GM23338 (cell line): Measurements from ENCODE around the gene TSC2. TPM values are rescaled to one million over a fixed set of nuclear protein-coding genes. Genes with fewer than 3 reads are reported as not detected.
A peak's percentile ranks its signal among the peaks of the same experiment; 100 is the strongest.

Source experiments
- ATAC-seq: fragments of 200-7000 bp; cut with Tn5 transposase; 3 replicates; pipeline ENCODE4 v1.9.1; 2020
- DNase-seq: peaks from one replicate; pipeline ENCODE4 v3.0.0-alpha.2; 2015; ENCODE audit warnings: low spot score
- H2AFZ ChIP-seq: fragments of 200-600 bp; sonication (generic); 2 replicates; pipeline ENCODE4 v1.8.0; 2016; ENCODE audit warnings: antibody characterized with exemption, mild to moderate bottlenecking, moderate library complexity
- H3F3A ChIP-seq: fragments of 200-600 bp; sonication (generic); replicated peaks from 2 replicates; pipeline ENCODE4 v1.8.0; 2017; ENCODE audit warnings: antibody characterized with exemption, mixed run types, low read depth
- H3K27ac ChIP-seq: fragments of 200-600 bp; sonication (generic); 2 replicates; pipeline ENCODE4 v1.6.1; 2016; ENCODE audit warnings: low read depth
- H3K27me3 ChIP-seq: fragments of 200-600 bp; sonication (generic); 2 replicates; pipeline ENCODE4 v1.8.0; 2016; ENCODE audit warnings: mild to moderate bottlenecking, mixed run types, moderate library complexity; ENCODE audit not compliant: insufficient read depth
- H3K36me3 ChIP-seq: fragments of 200-600 bp; sonication (generic); 2 replicates; pipeline ENCODE4 v1.8.0; 2016; ENCODE audit warnings: mild to moderate bottlenecking; ENCODE audit not compliant: insufficient read depth
- H3K4me1 ChIP-seq: fragments of 200-600 bp; sonication (generic); 2 replicates; pipeline ENCODE4 v1.8.0; 2016; ENCODE audit warnings: mild to moderate bottlenecking, moderate library complexity; ENCODE audit not compliant: insufficient read depth
- H3K4me2 ChIP-seq: fragments of 200-600 bp; sonication (generic); 2 replicates; pipeline ENCODE4 v1.7.1; 2017; ENCODE audit warnings: mixed run types
- H3K4me3 ChIP-seq: fragments of 200-600 bp; sonication (generic); 2 replicates; pipeline ENCODE4 v1.6.1; 2016; ENCODE audit warnings: mixed run types
- H3K79me2 ChIP-seq: fragments of 200-600 bp; sonication (generic); replicated peaks from 2 replicates; pipeline ENCODE4 v1.8.0; 2017; ENCODE audit warnings: mild to moderate bottlenecking; ENCODE audit not compliant: insufficient read depth
- H3K9me2 ChIP-seq: fragments of 200-600 bp; sonication (generic); 2 replicates; pipeline ENCODE4 v1.8.0; 2017; ENCODE audit not compliant: insufficient read depth
- H4K20me1 ChIP-seq: fragments of 200-600 bp; sonication (generic); replicated peaks from 2 replicates; pipeline ENCODE4 v1.8.0; 2017; ENCODE audit warnings: mild to moderate bottlenecking; ENCODE audit not compliant: insufficient read depth
- H3K27ac Mint-ChIP-seq: 2 replicates; pipeline ENCODE4 v1.8.0; 2020; ENCODE audit warnings: inconsistent platforms, mild to moderate bottlenecking, moderate library complexity, mixed read lengths
- H3K27me3 Mint-ChIP-seq: 3 replicates; pipeline ENCODE4 v1.8.0; 2022; ENCODE audit warnings: low read depth, mild to moderate bottlenecking, moderate library complexity, mixed read lengths, inconsistent platforms; ENCODE audit not compliant: insufficient read depth, poor library complexity
- H3K36me3 Mint-ChIP-seq: 3 replicates; pipeline ENCODE4 v1.8.0; 2021; ENCODE audit warnings: low read depth, mild to moderate bottlenecking, inconsistent platforms, moderate library complexity, mixed read lengths
- H3K4me1 Mint-ChIP-seq: 3 replicates; pipeline ENCODE4 v1.8.0; 2020; ENCODE audit warnings: mild to moderate bottlenecking, inconsistent platforms, mixed read lengths
- H3K4me3 Mint-ChIP-seq: 3 replicates; pipeline ENCODE4 v1.8.0; 2021; ENCODE audit warnings: moderate library complexity, mild to moderate bottlenecking, inconsistent platforms, mixed read lengths
- H3K9me3 Mint-ChIP-seq: 3 replicates; pipeline ENCODE4 v1.8.0; 2020; ENCODE audit warnings: moderate library complexity, mild to moderate bottlenecking, inconsistent platforms, mixed read lengths
- CREB1 ChIP-seq: fragments of 250-450 bp; sonication (Bioruptor Pico); IDR thresholded peaks from 2 replicates; pipeline ENCODE4 v1.5.0; 2020; ENCODE audit warnings: low read depth, mild to moderate bottlenecking, moderate library complexity
- CTCF ChIP-seq, 2 experiments: fragments of 200-600 bp in 1 of 2; sonication (generic) in 1 of 2; conservative IDR thresholded peaks; 2 replicates each; pipeline versions ENCODE4 v1.5.1 to v1.6.1; 2016 to 2017; ENCODE audit warnings: antibody characterized with exemption in 2 of 2, low read depth in 2 of 2, mild to moderate bottlenecking in 2 of 2, moderate library complexity in 1 of 2
- ETS1 ChIP-seq: IDR thresholded peaks from 2 replicates; pipeline ENCODE4 v1.6.1; 2016; ENCODE audit warnings: antibody characterized with exemption
- EZH2phosphoT487 ChIP-seq: fragments of 200-600 bp; sonication (generic); IDR thresholded peaks from one replicate; pipeline ENCODE4 v1.8.1; 2018; ENCODE audit warnings: antibody characterized with exemption; ENCODE audit not compliant: unreplicated experiment
- NANOG ChIP-seq: IDR thresholded peaks from 2 replicates; pipeline ENCODE4 v1.6.1; 2016; ENCODE audit warnings: antibody characterized with exemption, borderline replicate concordance
- POLR2AphosphoS5 ChIP-seq: IDR thresholded peaks from 2 replicates; pipeline ENCODE4 v1.6.1; 2016; ENCODE audit warnings: antibody characterized with exemption, low read depth
- REST ChIP-seq: IDR thresholded peaks from one replicate; pipeline ENCODE4 v1.6.1; 2018; ENCODE audit warnings: antibody characterized with exemption; ENCODE audit not compliant: unreplicated experiment
- polyA plus RNA-seq: library from polyadenylated mRNA; unstranded; fragments of >200 nt; fragmentation: Nextera tagmentation; extraction: Ambion mirVana; gene quantifications from 2 replicates; pipeline ENCODE4 v1.2.1, GENCODE V29; 2016
- total RNA-seq: library from RNA; depleted of rRNA; stranded (reverse); fragments of >200 nt; shearing (Covaris generic); gene quantifications from 2 replicates; pipeline ENCODE4 v1.2.3, GENCODE V29; 2014

Gene TSC2
- total and polyA plus RNA-seq, 2 experiments from 2014 or later = 40.5 to 93.0 TPM

GRCh38 chr16:2045965-2046892 is 1.6 kb upstream of the TSC2 start:
- no peak for TF ChIP-seq EZH2phosphoT487
- H3K79me2 ChIP-seq = peaks cover 22% of the 10 kb centered on the region
- 0 out of 2 replicates have a peak, but pooled peaks cover 5% of the 10 kb centered on the region for H3F3A ChIP-seq
- no peak overlapping the region for H3K27ac ChIP-seq
- peak overlapping the region; percentile 99 for H3K4me2 ChIP-seq
- Mint-ChIP-seq H3K9me3 (no peaks in the 10 kb centered on the region), H3K27me3 (peaks cover 12% of the 10 kb centered on the region), H3K4me3 (peak overlapping the region; percentile 92), H3K4me1 (peaks cover 8% of the 10 kb centered on the region), H3K27ac (no peak overlapping the region), H3K36me3 (peaks cover 5% of the 10 kb centered on the region; the same call in 2 of the 3 replicates)
- ATAC-seq = no peak
- H2AFZ ChIP-seq = no peak overlapping the region
- DNase-seq = no peak
- no peaks in the 10 kb centered on the region for H3K9me2 ChIP-seq
- H3K27me3 ChIP-seq = no peaks in the 10 kb centered on the region
- peak overlapping the region; percentile 97 for H3K4me3 ChIP-seq
- peaks cover 10% of the 10 kb centered on the region; the same call in 1 of the 2 replicates for H3K4me1 ChIP-seq
- H3K36me3 ChIP-seq = no peaks in the 10 kb centered on the region
- H4K20me1 ChIP-seq = no peaks in the 10 kb centered on the region; the same call in 1 of the 2 replicates

GRCh38 chr16:2046893-2047329 is 874 bp upstream of the TSC2 start:
- H3K4me1 Mint-ChIP-seq = peaks cover 8% of the 10 kb centered on the region
- H3K4me2 ChIP-seq = peak overlapping the region; percentile 99
- H3F3A ChIP-seq = 0 out of 2 replicates have a peak, but pooled peaks cover 5% of the 10 kb centered on the region
- peak overlapping the region; percentile 97 for H2AFZ ChIP-seq
- no peaks in the 10 kb centered on the region for H3K27me3 ChIP-seq
- no peak overlapping the region for H3K27ac ChIP-seq
- H3K36me3 ChIP-seq = no peaks in the 10 kb centered on the region
- DNase-seq = no peak
- peak overlapping the region; percentile 97 for H3K4me3 ChIP-seq
- no peaks in the 10 kb centered on the region for H3K9me3 Mint-ChIP-seq
- H3K27ac Mint-ChIP-seq = peak overlapping the region; percentile 61; the same call in 1 of the 2 replicates
- peak overlapping the region; percentile 92 for H3K4me3 Mint-ChIP-seq
- peak; percentile 12 for ATAC-seq
- no peak for TF ChIP-seq CTCF (conservative IDR thresholded peaks at IDR 0.05; ENCODE audit: low read depth in 2 of 2)
- no peaks in the 10 kb centered on the region for H4K20me1 ChIP-seq
- no peaks in the 10 kb centered on the region for H3K9me2 ChIP-seq
- peaks cover 7% of the 10 kb centered on the region; the same call in 2 of the 3 replicates for H3K36me3 Mint-ChIP-seq
- peaks cover 22% of the 10 kb centered on the region for H3K79me2 ChIP-seq
- peaks cover 12% of the 10 kb centered on the region for H3K27me3 Mint-ChIP-seq
- peaks cover 10% of the 10 kb centered on the region; the same call in 1 of the 2 replicates for H3K4me1 ChIP-seq

- Mint-ChIP-seq H3K36me3 (peaks cover 7% of the 10 kb centered on the region; the same call in 2 of the 3 replicates), H3K27me3 (peaks cover 12% of the 10 kb centered on the region), H3K27ac (no peak overlapping the region), H3K9me3 (no peaks in the 10 kb centered on the region), H3K4me1 (peaks cover 8% of the 10 kb centered on the region), H3K4me3 (peak overlapping the region; percentile 92)
- DNase-seq (no peak), ATAC-seq (peak; percentile 29)
- 0 out of 2 replicates have a peak, but pooled peaks cover 5% of the 10 kb centered on the region for H3F3A ChIP-seq
- H3K4me3 ChIP-seq = peak overlapping the region; percentile 97
- peak overlapping the region; percentile 85 for H2AFZ ChIP-seq
- H4K20me1 ChIP-seq = no peaks in the 10 kb centered on the region
- peak overlapping the region; percentile 96 for H3K4me2 ChIP-seq
- peaks cover 10% of the 10 kb centered on the region; the same call in 1 of the 2 replicates for H3K4me1 ChIP-seq
- H3K36me3 ChIP-seq = no peaks in the 10 kb centered on the region
- no peak overlapping the region for H3K27ac ChIP-seq
- no peaks in the 10 kb centered on the region for H3K9me2 ChIP-seq
- peaks cover 22% of the 10 kb centered on the region for H3K79me2 ChIP-seq
- no peaks in the 10 kb centered on the region for H3K27me3 ChIP-seq
- TF ChIP-seq REST (no peak), POLR2AphosphoS5 (no peak), CTCF (conservative IDR thresholded peaks at IDR 0.05; ENCODE audit: low read depth in 2 of 2) (no peak), NANOG (no peak), EZH2phosphoT487 (no peak), ETS1 (no peak), CREB1 (CRISPR knock-in tag) (no peak)
Measured at GRCh38 chr16:2048116-2048543, 345 bp downstream of the TSC2 start.
